Thymus (tissue), 11 donors: ENCODE results near the gene ZNF609. TPM values are rescaled to one million over a fixed set of nuclear protein-coding genes. Genes with fewer than 3 reads are reported as not detected.
"Not testable (repeated sequence)": the region's sequence is repeated elsewhere in the genome, so short reads cannot be mapped to it uniquely, and the experiment has no call there.

Experiments
- DNase-seq, 9 donors: peaks; one replicate each; pipeline ENCODE4 v3.0.0-alpha.2; 2013; ENCODE audit warnings: low spot score in 9 of 9, low read depth in 6 of 9, missing footprints in 1 of 9
- H3K27ac ChIP-seq, 2 donors: one replicate each; pipeline ENCODE4 v1.5.1; 2013; ENCODE audit warnings: control low read depth in 1 of 2, low read depth in 1 of 2, low read length in 1 of 2, mild to moderate bottlenecking in 1 of 2, moderate library complexity in 1 of 2
- H3K27me3 ChIP-seq, 2 donors: one replicate each; pipeline ENCODE4 v1.5.1; 2013; ENCODE audit warnings: low read length in 1 of 2; ENCODE audit not compliant: control insufficient read depth in 2 of 2, insufficient read depth in 1 of 2
- H3K36me3 ChIP-seq, 2 donors: one replicate each; pipeline ENCODE4 v1.5.1; 2013; ENCODE audit warnings: low read length in 1 of 2, mild to moderate bottlenecking in 1 of 2, moderate library complexity in 1 of 2; ENCODE audit not compliant: control insufficient read depth in 2 of 2, insufficient read depth in 2 of 2
- H3K4me1 ChIP-seq, 2 donors: one replicate each; pipeline ENCODE4 v1.5.1; 2013; ENCODE audit warnings: low read length in 2 of 2; ENCODE audit not compliant: control insufficient read depth in 2 of 2, insufficient read depth in 2 of 2
- H3K4me3 ChIP-seq, 2 donors: one replicate each; pipeline ENCODE4 v1.5.1; 2013; ENCODE audit warnings: low read length in 2 of 2, control low read depth in 1 of 2, mild to moderate bottlenecking in 1 of 2
- H3K9me3 ChIP-seq, 2 donors: one replicate each; pipeline ENCODE4 v1.5.1; 2013; ENCODE audit warnings: low read length in 1 of 2, mild to moderate bottlenecking in 1 of 2; ENCODE audit not compliant: control insufficient read depth in 2 of 2, insufficient read depth in 1 of 2
- WGBS: extraction: QIAGEN DNeasy Blood & Tissue Kit; methylation state at CpG from one replicate; pipeline ENCODE4 v1.1.7; 2013; 5-methylcytosine and 5-hydroxymethylcytosine counted together
- polyA plus RNA-seq: library from polyadenylated mRNA; stranded (reverse); fragments of 200-250 nt; gene quantifications from one replicate; pipeline ENCODE4 v1.2.3, GENCODE V29; 2013
- total RNA-seq: library from RNA; stranded (reverse); fragments of 120-200 nt; gene quantifications from one replicate; pipeline ENCODE4 v1.2.4, GENCODE V29; 2013
- donor health status: healthy.

ZNF609 gene
- total and polyA plus RNA-seq, 2 donors, result 7.5 to 16.8 TPM

- no peaks in the 10 kb centered on the region for H3K9me3 ChIP-seq
- peaks cover 0 to 6% of the 10 kb centered on the region in 2 donors for H3K36me3 ChIP-seq
- no peaks in the 10 kb centered on the region for H3K27me3 ChIP-seq
- no peak for DNase-seq
- peaks cover 0 to 3% of the 10 kb centered on the region in 2 donors for H3K4me1 ChIP-seq
- no peak overlapping the region for H3K27ac ChIP-seq
- H3K4me3 ChIP-seq, result no peak overlapping the region
These were observed 30.4 kb downstream of the ZNF609 start for GRCh38 chr15:64490598-64491259.

- no peak for DNase-seq
- Histone ChIP-seq H3K27ac (no peak overlapping the region), H3K27me3 (no peaks in the 10 kb centered on the region), H3K4me3 (no peak overlapping the region), H3K36me3 (peaks cover 0 to 8% of the 10 kb centered on the region in 2 donors), H3K4me1 (peaks cover 0 to 3% of the 10 kb centered on the region in 2 donors), H3K9me3 (no peaks in the 10 kb centered on the region)
- 95% methylated on average over 2 of the region's 2 CpGs for WGBS
These were observed 33.3 kb downstream of the ZNF609 start for GRCh38 chr15:64493641-64494040.

- H3K27ac ChIP-seq, H3K9me3 ChIP-seq, H3K27me3 ChIP-seq, DNase-seq, H3K4me1 ChIP-seq, H3K4me3 ChIP-seq: not testable (repeated sequence)
- 95% methylated on average over 2 of the region's 2 CpGs for WGBS
- peaks cover 15 to 28% of the 10 kb centered on the region in 2 donors for H3K36me3 ChIP-seq
These were observed 35.6 kb downstream of the ZNF609 start for GRCh38 chr15:64495968-64496367.

- WGBS, result 63% methylated on average over 3 of the region's 3 CpGs
- Histone ChIP-seq H3K27me3 (no peaks in the 10 kb centered on the region), H3K4me1 (peaks cover 17 to 42% of the 10 kb centered on the region in 2 donors), H3K9me3 (no peaks in the 10 kb centered on the region), H3K36me3 (peaks cover 15 to 45% of the 10 kb centered on the region in 2 donors), H3K27ac (no peak overlapping the region), H3K4me3 (no peak overlapping the region)
- no peak for DNase-seq
These were observed 40.5 kb downstream of the ZNF609 start for GRCh38 chr15:64500695-64501395.

GRCh38 chr15:64501396-64501715 is 41.0 kb downstream of the ZNF609 start:
- no peak overlapping the region for H3K4me3 ChIP-seq
- DNase-seq, result no peak
- H3K9me3 ChIP-seq, result no peaks in the 10 kb centered on the region
- H3K36me3 ChIP-seq, result peaks cover 15 to 45% of the 10 kb centered on the region in 2 donors
- 94% methylated on average over 1 of the region's 1 CpG for WGBS
- no peak overlapping the region for H3K27ac ChIP-seq
- H3K27me3 ChIP-seq, result no peaks in the 10 kb centered on the region
- H3K4me1 ChIP-seq, result peaks cover 17 to 42% of the 10 kb centered on the region in 2 donors

GRCh38 chr15:64502151-64502550 is 41.8 kb downstream of the ZNF609 start:
- H3K36me3 ChIP-seq, result peaks cover 15 to 44% of the 10 kb centered on the region in 2 donors
- DNase-seq, result no peak
- H3K27ac ChIP-seq, result peak overlapping the region in 1 of 2 donors; percentile 3
- peaks cover 17 to 45% of the 10 kb centered on the region in 2 donors for H3K4me1 ChIP-seq
- no peaks in the 10 kb centered on the region for H3K9me3 ChIP-seq
- no peaks in the 10 kb centered on the region for H3K27me3 ChIP-seq
- H3K4me3 ChIP-seq, result no peak overlapping the region
- 84% methylated on average over 2 of the region's 2 CpGs for WGBS

- H3K4me1 ChIP-seq, result peaks cover 17 to 49% of the 10 kb centered on the region in 2 donors
- no peaks in the 10 kb centered on the region for H3K9me3 ChIP-seq
- DNase-seq, result no peak
- peaks cover 15 to 41% of the 10 kb centered on the region in 2 donors for H3K36me3 ChIP-seq
- 70% methylated on average over 3 of the region's 3 CpGs for WGBS
- no peaks in the 10 kb centered on the region for H3K27me3 ChIP-seq
- H3K4me3 ChIP-seq, result no peak overlapping the region
- H3K27ac ChIP-seq, result peak overlapping the region; percentile 81 to 94
These were observed 42.2 kb downstream of the ZNF609 start for GRCh38 chr15:64502551-64502950.

- Histone ChIP-seq H3K4me1 (peaks cover 19 to 52% of the 10 kb centered on the region in 2 donors), H3K9me3 (no peaks in the 10 kb centered on the region), H3K27ac (peak overlapping the region; percentile 78 to 94)
These were observed 42.8 kb downstream of the ZNF609 start for GRCh38 chr15:64503197-64503596.

GRCh38 chr15:64503640-64504039 is 43.3 kb downstream of the ZNF609 start:
- Histone ChIP-seq H3K27ac (peak overlapping the region; percentile 78 to 94), H3K9me3 (no peaks in the 10 kb centered on the region), H3K36me3 (peaks cover 15 to 40% of the 10 kb centered on the region in 2 donors), H3K27me3 (no peaks in the 10 kb centered on the region), H3K4me3 (peak overlapping the region in 1 of 2 donors; percentile 2), H3K4me1 (peaks cover 19 to 54% of the 10 kb centered on the region in 2 donors)
- DNase-seq, result peak; percentile 13 to 78 (median 48)
- WGBS, result 0% methylated on average over 1 of the region's 1 CpG

More at GRCh38 chr15:64503197-64503596, 42.8 kb downstream of the ZNF609 start:
- 10% methylated on average over 4 of the region's 4 CpGs for WGBS
- peak overlapping the region in 1 of 2 donors; percentile 2 for H3K4me3 ChIP-seq
- no peaks in the 10 kb centered on the region for H3K27me3 ChIP-seq
- DNase-seq, result peak in 7 of 9 donors; percentile 10 to 52 (median 23)
- H3K36me3 ChIP-seq, result peaks cover 15 to 41% of the 10 kb centered on the region in 2 donors
